KMS-11 (cell line): ENCODE results near the gene DNM3.

Experiments
- H2AFZ ChIP-seq: fragments of 200-600 bp; sonication (generic); 2 replicates; pipeline ENCODE4 v1.6.1; 2016; ENCODE audit warnings: antibody characterized with exemption, mixed run types, low read depth
- H3K27ac ChIP-seq: fragments of 200-600 bp; sonication (generic); 2 replicates; pipeline ENCODE4 v1.6.1; 2016; ENCODE audit warnings: mild to moderate bottlenecking, mixed run types
- H3K27me3 ChIP-seq: fragments of 200-600 bp; sonication (generic); 2 replicates; pipeline ENCODE4 v1.6.1; 2017; ENCODE audit warnings: mild to moderate bottlenecking, low read depth, mixed run types, moderate library complexity; ENCODE audit not compliant: insufficient read depth
- H3K36me3 ChIP-seq: fragments of 200-600 bp; sonication (generic); 2 replicates; pipeline ENCODE4 v1.6.1; 2017; ENCODE audit warnings: mild to moderate bottlenecking, mixed run types; ENCODE audit not compliant: insufficient read depth
- H3K4me1 ChIP-seq: fragments of 200-600 bp; sonication (generic); 2 replicates; pipeline ENCODE4 v1.6.1; 2016; ENCODE audit warnings: mild to moderate bottlenecking, low read depth, mixed run types; ENCODE audit not compliant: poor library complexity, severe bottlenecking
- H3K4me2 ChIP-seq: fragments of 200-600 bp; sonication (generic); 2 replicates; pipeline ENCODE4 v1.7.0; 2016; ENCODE audit warnings: mild to moderate bottlenecking, mixed run types
- H3K4me3 ChIP-seq: fragments of 200-600 bp; sonication (generic); IDR thresholded peaks from 2 replicates; pipeline ENCODE4 v1.6.1; 2017; ENCODE audit warnings: low read depth, low read length, mixed read lengths; ENCODE audit not compliant: insufficient read depth
- H3K79me2 ChIP-seq: fragments of 200-600 bp; sonication (generic); 2 replicates; pipeline ENCODE4 v1.6.1; 2016; ENCODE audit warnings: low read depth, mixed run types; ENCODE audit not compliant: insufficient read depth
- H3K9ac ChIP-seq: fragments of 200-600 bp; sonication (generic); 2 replicates; pipeline ENCODE4 v1.6.1; 2016; ENCODE audit warnings: mild to moderate bottlenecking, mixed run types
- H4K20me1 ChIP-seq: fragments of 200-600 bp; sonication (generic); 2 replicates; pipeline ENCODE4 v1.6.1; 2016; ENCODE audit warnings: mild to moderate bottlenecking, mixed run types; ENCODE audit not compliant: insufficient read depth
- TF ChIP-seq, protein P1 (sequence below): fragments of 200-600 bp; sonication (generic); conservative IDR thresholded peaks from 2 replicates; pipeline ENCODE4 v1.6.1; 2017; ENCODE audit warnings: low read depth, mild to moderate bottlenecking, antibody characterized with exemption, low read length, moderate library complexity, mixed read lengths

Gene DNM3

DNA sequence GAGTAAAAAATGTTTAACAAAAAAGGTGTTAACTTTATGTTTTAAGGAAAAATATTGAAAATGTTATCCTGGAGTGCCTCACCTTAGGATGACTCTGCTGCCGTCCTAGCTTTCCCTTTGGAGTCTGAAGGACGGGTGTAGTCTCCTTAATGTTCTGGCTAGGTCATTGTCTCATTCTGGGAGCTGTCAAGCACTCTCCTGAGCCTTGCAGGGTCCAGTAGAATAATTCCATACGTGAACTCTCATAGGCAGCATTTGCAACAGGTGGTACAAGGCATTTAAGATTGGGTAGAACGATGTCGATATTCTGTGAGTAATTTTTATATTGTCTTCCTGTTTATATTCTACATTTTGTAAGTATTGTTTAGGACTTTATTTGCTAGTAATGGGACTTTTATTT, 295.6 kb downstream of the DNM3 start:
- Histone ChIP-seq H3K27ac (no peak overlapping the region), H3K27me3 (no peaks in the 10 kb centered on the region), H3K4me2 (no peak overlapping the region), H3K4me3 (no peak overlapping the region), H3K36me3 (no peaks in the 10 kb centered on the region), H2AFZ (no peak overlapping the region), H3K4me1 (no peaks in the 10 kb centered on the region), H3K79me2 (no peaks in the 10 kb centered on the region), H4K20me1 (no peaks in the 10 kb centered on the region), H3K9ac (no peak overlapping the region)
- TF ChIP-seq, protein P1, sequence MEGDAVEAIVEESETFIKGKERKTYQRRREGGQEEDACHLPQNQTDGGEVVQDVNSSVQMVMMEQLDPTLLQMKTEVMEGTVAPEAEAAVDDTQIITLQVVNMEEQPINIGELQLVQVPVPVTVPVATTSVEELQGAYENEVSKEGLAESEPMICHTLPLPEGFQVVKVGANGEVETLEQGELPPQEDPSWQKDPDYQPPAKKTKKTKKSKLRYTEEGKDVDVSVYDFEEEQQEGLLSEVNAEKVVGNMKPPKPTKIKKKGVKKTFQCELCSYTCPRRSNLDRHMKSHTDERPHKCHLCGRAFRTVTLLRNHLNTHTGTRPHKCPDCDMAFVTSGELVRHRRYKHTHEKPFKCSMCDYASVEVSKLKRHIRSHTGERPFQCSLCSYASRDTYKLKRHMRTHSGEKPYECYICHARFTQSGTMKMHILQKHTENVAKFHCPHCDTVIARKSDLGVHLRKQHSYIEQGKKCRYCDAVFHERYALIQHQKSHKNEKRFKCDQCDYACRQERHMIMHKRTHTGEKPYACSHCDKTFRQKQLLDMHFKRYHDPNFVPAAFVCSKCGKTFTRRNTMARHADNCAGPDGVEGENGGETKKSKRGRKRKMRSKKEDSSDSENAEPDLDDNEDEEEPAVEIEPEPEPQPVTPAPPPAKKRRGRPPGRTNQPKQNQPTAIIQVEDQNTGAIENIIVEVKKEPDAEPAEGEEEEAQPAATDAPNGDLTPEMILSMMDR: no peak

DNA sequence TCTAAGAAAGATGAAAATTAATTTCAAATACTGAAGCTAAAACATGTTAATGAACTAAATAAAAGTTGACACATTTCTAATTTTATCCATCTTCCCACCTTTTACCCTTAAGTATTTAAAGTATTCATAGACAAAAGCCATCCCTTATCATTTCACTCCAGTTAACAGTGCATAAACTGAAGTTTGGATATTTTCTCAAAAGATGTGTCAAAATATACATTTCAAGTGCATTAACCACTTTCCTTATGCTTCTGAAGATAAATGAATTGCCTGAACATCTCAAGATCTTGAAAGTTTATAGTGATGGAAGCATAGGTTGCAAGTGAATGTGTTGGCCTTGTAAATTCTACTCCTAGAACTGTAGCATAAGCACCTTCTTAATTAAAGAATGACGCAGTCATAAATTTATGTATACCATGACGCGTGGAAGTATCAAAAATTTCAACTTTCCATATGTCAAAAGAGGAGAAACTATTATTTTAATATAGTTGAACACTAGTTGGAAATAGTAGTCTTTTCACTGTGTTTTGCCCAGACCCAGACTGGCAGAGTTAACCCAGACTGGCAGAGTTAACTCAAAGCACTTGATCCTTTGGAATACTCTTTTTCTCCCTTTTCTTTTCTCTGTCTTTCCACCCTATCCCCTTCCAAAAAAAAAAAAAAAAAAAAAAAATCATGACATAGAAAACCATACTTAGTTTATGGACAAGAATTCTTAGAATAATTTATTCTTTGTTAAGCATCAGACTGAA, 296.6 kb downstream of the DNM3 start:
- H3K4me1 ChIP-seq: no peaks in the 10 kb centered on the region
- H4K20me1 ChIP-seq: no peaks in the 10 kb centered on the region
- no peak overlapping the region for H3K4me2 ChIP-seq
- H3K9ac ChIP-seq: no peak overlapping the region
- TF ChIP-seq, protein P1: no peak
- no peak overlapping the region for H3K27ac ChIP-seq
- no peaks in the 10 kb centered on the region for H3K79me2 ChIP-seq
- no peak overlapping the region for H2AFZ ChIP-seq
- no peaks in the 10 kb centered on the region for H3K36me3 ChIP-seq
- no peak overlapping the region for H3K4me3 ChIP-seq
- no peaks in the 10 kb centered on the region for H3K27me3 ChIP-seq

DNA sequence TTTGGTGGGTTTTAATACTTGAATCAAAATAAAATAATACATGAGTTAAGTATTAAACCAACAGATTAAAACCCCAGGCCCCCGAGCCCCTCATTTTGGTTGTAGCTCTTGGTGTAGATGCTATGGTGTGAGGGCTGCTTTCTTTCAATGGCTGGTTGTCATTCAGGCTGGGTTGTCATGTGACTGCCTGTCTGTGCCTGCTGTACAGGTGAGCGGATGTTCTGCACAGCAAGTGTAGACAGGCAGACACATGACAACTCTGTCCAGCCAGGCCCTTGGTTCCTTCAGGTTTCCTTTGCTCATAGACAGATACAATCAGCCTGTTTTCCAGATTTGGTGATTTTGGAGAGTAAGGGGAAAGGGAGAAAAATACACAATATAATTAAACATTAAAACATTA, 297.3 kb downstream of the DNM3 start:
- H3K4me2 ChIP-seq: no peak overlapping the region

DNA sequence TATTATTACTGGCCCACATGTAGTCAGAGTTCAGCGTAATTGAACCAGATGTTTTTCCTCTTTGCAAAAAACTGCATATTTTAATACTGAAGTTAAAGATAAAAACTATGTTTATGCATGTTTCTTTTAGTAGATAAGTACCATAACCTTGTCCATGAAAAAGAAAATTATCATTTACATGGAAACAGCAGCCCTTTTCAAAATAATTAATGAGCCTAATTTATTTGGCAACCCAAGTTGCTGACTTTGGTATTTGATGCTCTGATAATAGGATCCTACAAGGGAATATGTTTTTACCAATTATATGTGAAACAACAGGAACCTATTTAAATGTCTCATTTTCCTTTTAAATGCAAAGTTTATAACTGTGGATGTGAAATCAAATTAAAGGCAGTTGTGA, 297.9 kb downstream of the DNM3 start:
- Histone ChIP-seq H4K20me1 (no peaks in the 10 kb centered on the region), H2AFZ (no peak overlapping the region), H3K4me2 (no peak overlapping the region), H3K27me3 (no peaks in the 10 kb centered on the region), H3K79me2 (no peaks in the 10 kb centered on the region), H3K27ac (no peak overlapping the region), H3K9ac (no peak overlapping the region), H3K36me3 (no peaks in the 10 kb centered on the region), H3K4me3 (no peak overlapping the region), H3K4me1 (no peaks in the 10 kb centered on the region)
- TF ChIP-seq, protein P1: no peak

More for the DNA sequence above, 297.3 kb downstream of the DNM3 start:
- Histone ChIP-seq H3K79me2 (no peaks in the 10 kb centered on the region), H4K20me1 (no peaks in the 10 kb centered on the region), H3K27ac (no peak overlapping the region), H3K4me1 (no peaks in the 10 kb centered on the region), H3K27me3 (no peaks in the 10 kb centered on the region), H3K9ac (no peak overlapping the region), H3K36me3 (no peaks in the 10 kb centered on the region), H3K4me3 (no peak overlapping the region), H2AFZ (no peak overlapping the region)
- TF ChIP-seq, protein P1: no peak
